GM23338 (cell line): ENCODE measurements around the gene FHDC1. TPM values are rescaled to one million over a fixed set of nuclear protein-coding genes. Genes with fewer than 3 reads are reported as not detected.

ENCODE experiments used
- ATAC-seq: fragments of 200-7000 bp; cut with Tn5 transposase; 3 replicates; pipeline ENCODE4 v1.9.1; 2020
- DNase-seq: peaks from one replicate; pipeline ENCODE4 v3.0.0-alpha.2; 2015; ENCODE audit warnings: low spot score
- H2AFZ ChIP-seq: fragments of 200-600 bp; sonication (generic); 2 replicates; pipeline ENCODE4 v1.8.0; 2016; ENCODE audit warnings: antibody characterized with exemption, mild to moderate bottlenecking, moderate library complexity
- H3F3A ChIP-seq: fragments of 200-600 bp; sonication (generic); replicated peaks from 2 replicates; pipeline ENCODE4 v1.8.0; 2017; ENCODE audit warnings: antibody characterized with exemption, mixed run types, low read depth
- H3K27ac ChIP-seq: fragments of 200-600 bp; sonication (generic); 2 replicates; pipeline ENCODE4 v1.6.1; 2016; ENCODE audit warnings: low read depth
- H3K27me3 ChIP-seq: fragments of 200-600 bp; sonication (generic); 2 replicates; pipeline ENCODE4 v1.8.0; 2016; ENCODE audit warnings: mild to moderate bottlenecking, mixed run types, moderate library complexity; ENCODE audit not compliant: insufficient read depth
- H3K36me3 ChIP-seq: fragments of 200-600 bp; sonication (generic); 2 replicates; pipeline ENCODE4 v1.8.0; 2016; ENCODE audit warnings: mild to moderate bottlenecking; ENCODE audit not compliant: insufficient read depth
- H3K4me1 ChIP-seq: fragments of 200-600 bp; sonication (generic); 2 replicates; pipeline ENCODE4 v1.8.0; 2016; ENCODE audit warnings: mild to moderate bottlenecking, moderate library complexity; ENCODE audit not compliant: insufficient read depth
- H3K4me2 ChIP-seq: fragments of 200-600 bp; sonication (generic); 2 replicates; pipeline ENCODE4 v1.7.1; 2017; ENCODE audit warnings: mixed run types
- H3K4me3 ChIP-seq: fragments of 200-600 bp; sonication (generic); 2 replicates; pipeline ENCODE4 v1.6.1; 2016; ENCODE audit warnings: mixed run types
- H3K79me2 ChIP-seq: fragments of 200-600 bp; sonication (generic); replicated peaks from 2 replicates; pipeline ENCODE4 v1.8.0; 2017; ENCODE audit warnings: mild to moderate bottlenecking; ENCODE audit not compliant: insufficient read depth
- H3K9me2 ChIP-seq: fragments of 200-600 bp; sonication (generic); 2 replicates; pipeline ENCODE4 v1.8.0; 2017; ENCODE audit not compliant: insufficient read depth
- H4K20me1 ChIP-seq: fragments of 200-600 bp; sonication (generic); replicated peaks from 2 replicates; pipeline ENCODE4 v1.8.0; 2017; ENCODE audit warnings: mild to moderate bottlenecking; ENCODE audit not compliant: insufficient read depth
- H3K27ac Mint-ChIP-seq: 2 replicates; pipeline ENCODE4 v1.8.0; 2020; ENCODE audit warnings: inconsistent platforms, mild to moderate bottlenecking, moderate library complexity, mixed read lengths
- H3K27me3 Mint-ChIP-seq: 3 replicates; pipeline ENCODE4 v1.8.0; 2022; ENCODE audit warnings: low read depth, mild to moderate bottlenecking, moderate library complexity, mixed read lengths, inconsistent platforms; ENCODE audit not compliant: insufficient read depth, poor library complexity
- H3K36me3 Mint-ChIP-seq: 3 replicates; pipeline ENCODE4 v1.8.0; 2021; ENCODE audit warnings: low read depth, mild to moderate bottlenecking, inconsistent platforms, moderate library complexity, mixed read lengths
- H3K4me1 Mint-ChIP-seq: 3 replicates; pipeline ENCODE4 v1.8.0; 2020; ENCODE audit warnings: mild to moderate bottlenecking, inconsistent platforms, mixed read lengths
- H3K4me3 Mint-ChIP-seq: 3 replicates; pipeline ENCODE4 v1.8.0; 2021; ENCODE audit warnings: moderate library complexity, mild to moderate bottlenecking, inconsistent platforms, mixed read lengths
- H3K9me3 Mint-ChIP-seq: 3 replicates; pipeline ENCODE4 v1.8.0; 2020; ENCODE audit warnings: moderate library complexity, mild to moderate bottlenecking, inconsistent platforms, mixed read lengths
- CREB1 ChIP-seq: fragments of 250-450 bp; sonication (Bioruptor Pico); IDR thresholded peaks from 2 replicates; pipeline ENCODE4 v1.5.0; 2020; ENCODE audit warnings: low read depth, mild to moderate bottlenecking, moderate library complexity
- ETS1 ChIP-seq: IDR thresholded peaks from 2 replicates; pipeline ENCODE4 v1.6.1; 2016; ENCODE audit warnings: antibody characterized with exemption
- EZH2 ChIP-seq: fragments of 200-600 bp; sonication (generic); IDR thresholded peaks from one replicate; pipeline ENCODE4 v1.8.0; 2017; ENCODE audit warnings: antibody characterized with exemption, mild to moderate bottlenecking, low read depth; ENCODE audit not compliant: unreplicated experiment
- EZH2phosphoT487 ChIP-seq: fragments of 200-600 bp; sonication (generic); IDR thresholded peaks from one replicate; pipeline ENCODE4 v1.8.1; 2018; ENCODE audit warnings: antibody characterized with exemption; ENCODE audit not compliant: unreplicated experiment
- JUNB ChIP-seq: IDR thresholded peaks from one replicate; pipeline ENCODE4 v1.6.1; 2016; ENCODE audit warnings: antibody characterized with exemption; ENCODE audit not compliant: unreplicated experiment
- NANOG ChIP-seq: IDR thresholded peaks from 2 replicates; pipeline ENCODE4 v1.6.1; 2016; ENCODE audit warnings: antibody characterized with exemption, borderline replicate concordance
- POLR2AphosphoS5 ChIP-seq: IDR thresholded peaks from 2 replicates; pipeline ENCODE4 v1.6.1; 2016; ENCODE audit warnings: antibody characterized with exemption, low read depth
- REST ChIP-seq: IDR thresholded peaks from one replicate; pipeline ENCODE4 v1.6.1; 2018; ENCODE audit warnings: antibody characterized with exemption; ENCODE audit not compliant: unreplicated experiment
- STAT1 ChIP-seq: IDR thresholded peaks from one replicate; pipeline ENCODE4 v1.6.1; 2016; ENCODE audit warnings: antibody characterized with exemption; ENCODE audit not compliant: unreplicated experiment
- ZNF114 ChIP-seq: fragments of 250-450 bp; sonication (Bioruptor Pico); IDR thresholded peaks from 2 replicates; pipeline ENCODE4 v1.5.0; 2020; ENCODE audit warnings: mild to moderate bottlenecking, moderate library complexity
- ZNF331 ChIP-seq: fragments of 250-450 bp; sonication (Bioruptor Pico); IDR thresholded peaks from 2 replicates; pipeline ENCODE4 v1.5.0; 2020; ENCODE audit warnings: low read depth, mild to moderate bottlenecking, moderate library complexity
- polyA plus RNA-seq: library from polyadenylated mRNA; unstranded; fragments of >200 nt; fragmentation: Nextera tagmentation; extraction: Ambion mirVana; gene quantifications from 2 replicates; pipeline ENCODE4 v1.2.1, GENCODE V29; 2016
- total RNA-seq: library from RNA; depleted of rRNA; stranded (reverse); fragments of >200 nt; shearing (Covaris generic); gene quantifications from 2 replicates; pipeline ENCODE4 v1.2.3, GENCODE V29; 2014
- TF ChIP-seq, protein P1 (sequence below), 2 experiments: fragments of 200-600 bp in 1 of 2; sonication (generic) in 1 of 2; conservative IDR thresholded peaks; 2 replicates each; pipeline versions ENCODE4 v1.5.1 to v1.6.1; 2016 to 2017; ENCODE audit warnings: antibody characterized with exemption in 2 of 2, low read depth in 2 of 2, mild to moderate bottlenecking in 2 of 2, moderate library complexity in 1 of 2
- TF ChIP-seq, protein P2 (sequence below): fragments of 250-450 bp; sonication (Bioruptor Pico); IDR thresholded peaks from 2 replicates; pipeline ENCODE4 v1.5.0; 2020; ENCODE audit warnings: mild to moderate bottlenecking, moderate library complexity

The FHDC1 gene
- total and polyA plus RNA-seq, 2 experiments from 2014 or later, result 9.5 to 22.8 TPM

DNA sequence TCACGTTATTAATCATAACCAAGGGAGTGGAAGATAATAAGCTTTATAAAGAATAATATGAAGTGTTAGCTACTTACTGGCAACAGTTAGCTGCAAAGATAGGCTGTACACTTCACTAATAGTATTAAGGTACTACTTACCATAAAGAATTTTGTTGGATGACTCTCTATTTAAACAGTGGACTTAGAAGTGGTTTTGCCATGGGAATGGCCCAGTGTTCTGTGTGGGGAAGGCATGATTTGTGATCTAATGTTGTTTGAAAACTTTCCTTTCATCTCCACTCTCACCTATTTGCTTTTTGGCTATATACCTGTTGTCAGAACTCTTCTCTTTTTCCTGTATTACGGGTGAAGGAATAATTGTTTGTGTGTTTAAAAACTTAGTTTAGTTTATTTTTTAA lies 23.0 kb downstream of the FHDC1 start:
- Histone ChIP-seq H2AFZ (no peak overlapping the region), H3K36me3 (peaks cover 16% of the 10 kb centered on the region; the same call in 1 of the 2 replicates), H3K79me2 (0 out of 2 replicates have a peak, but pooled peaks cover 5% of the 10 kb centered on the region), H3K4me2 (no peak overlapping the region), H3F3A (no peaks in the 10 kb centered on the region), H3K27me3 (no peaks in the 10 kb centered on the region), H3K9me2 (no peaks in the 10 kb centered on the region), H3K4me1 (no peaks in the 10 kb centered on the region), H3K27ac (no peak overlapping the region), H3K4me3 (no peak overlapping the region), H4K20me1 (no peaks in the 10 kb centered on the region)
- Mint-ChIP-seq H3K27ac (no peak overlapping the region), H3K27me3 (peaks cover 3% of the 10 kb centered on the region), H3K9me3 (no peaks in the 10 kb centered on the region), H3K4me1 (peaks cover 39% of the 10 kb centered on the region), H3K4me3 (no peak overlapping the region), H3K36me3 (peaks cover 67% of the 10 kb centered on the region)
- ATAC-seq (no peak), DNase-seq (no peak)
- TF ChIP-seq STAT1 (no peak), EZH2 (no peak), ZNF331 (CRISPR knock-in tag) (no peak), REST (no peak), EZH2phosphoT487 (no peak), CREB1 (CRISPR knock-in tag) (no peak), ETS1 (no peak), JUNB (no peak), ZNF114 (no peak), NANOG (no peak), POLR2AphosphoS5 (no peak)
- TF ChIP-seq, protein P1, sequence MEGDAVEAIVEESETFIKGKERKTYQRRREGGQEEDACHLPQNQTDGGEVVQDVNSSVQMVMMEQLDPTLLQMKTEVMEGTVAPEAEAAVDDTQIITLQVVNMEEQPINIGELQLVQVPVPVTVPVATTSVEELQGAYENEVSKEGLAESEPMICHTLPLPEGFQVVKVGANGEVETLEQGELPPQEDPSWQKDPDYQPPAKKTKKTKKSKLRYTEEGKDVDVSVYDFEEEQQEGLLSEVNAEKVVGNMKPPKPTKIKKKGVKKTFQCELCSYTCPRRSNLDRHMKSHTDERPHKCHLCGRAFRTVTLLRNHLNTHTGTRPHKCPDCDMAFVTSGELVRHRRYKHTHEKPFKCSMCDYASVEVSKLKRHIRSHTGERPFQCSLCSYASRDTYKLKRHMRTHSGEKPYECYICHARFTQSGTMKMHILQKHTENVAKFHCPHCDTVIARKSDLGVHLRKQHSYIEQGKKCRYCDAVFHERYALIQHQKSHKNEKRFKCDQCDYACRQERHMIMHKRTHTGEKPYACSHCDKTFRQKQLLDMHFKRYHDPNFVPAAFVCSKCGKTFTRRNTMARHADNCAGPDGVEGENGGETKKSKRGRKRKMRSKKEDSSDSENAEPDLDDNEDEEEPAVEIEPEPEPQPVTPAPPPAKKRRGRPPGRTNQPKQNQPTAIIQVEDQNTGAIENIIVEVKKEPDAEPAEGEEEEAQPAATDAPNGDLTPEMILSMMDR (conservative IDR thresholded peaks at IDR 0.05; ENCODE audit: low read depth in 2 of 2), result no peak
- TF ChIP-seq, protein P2, sequence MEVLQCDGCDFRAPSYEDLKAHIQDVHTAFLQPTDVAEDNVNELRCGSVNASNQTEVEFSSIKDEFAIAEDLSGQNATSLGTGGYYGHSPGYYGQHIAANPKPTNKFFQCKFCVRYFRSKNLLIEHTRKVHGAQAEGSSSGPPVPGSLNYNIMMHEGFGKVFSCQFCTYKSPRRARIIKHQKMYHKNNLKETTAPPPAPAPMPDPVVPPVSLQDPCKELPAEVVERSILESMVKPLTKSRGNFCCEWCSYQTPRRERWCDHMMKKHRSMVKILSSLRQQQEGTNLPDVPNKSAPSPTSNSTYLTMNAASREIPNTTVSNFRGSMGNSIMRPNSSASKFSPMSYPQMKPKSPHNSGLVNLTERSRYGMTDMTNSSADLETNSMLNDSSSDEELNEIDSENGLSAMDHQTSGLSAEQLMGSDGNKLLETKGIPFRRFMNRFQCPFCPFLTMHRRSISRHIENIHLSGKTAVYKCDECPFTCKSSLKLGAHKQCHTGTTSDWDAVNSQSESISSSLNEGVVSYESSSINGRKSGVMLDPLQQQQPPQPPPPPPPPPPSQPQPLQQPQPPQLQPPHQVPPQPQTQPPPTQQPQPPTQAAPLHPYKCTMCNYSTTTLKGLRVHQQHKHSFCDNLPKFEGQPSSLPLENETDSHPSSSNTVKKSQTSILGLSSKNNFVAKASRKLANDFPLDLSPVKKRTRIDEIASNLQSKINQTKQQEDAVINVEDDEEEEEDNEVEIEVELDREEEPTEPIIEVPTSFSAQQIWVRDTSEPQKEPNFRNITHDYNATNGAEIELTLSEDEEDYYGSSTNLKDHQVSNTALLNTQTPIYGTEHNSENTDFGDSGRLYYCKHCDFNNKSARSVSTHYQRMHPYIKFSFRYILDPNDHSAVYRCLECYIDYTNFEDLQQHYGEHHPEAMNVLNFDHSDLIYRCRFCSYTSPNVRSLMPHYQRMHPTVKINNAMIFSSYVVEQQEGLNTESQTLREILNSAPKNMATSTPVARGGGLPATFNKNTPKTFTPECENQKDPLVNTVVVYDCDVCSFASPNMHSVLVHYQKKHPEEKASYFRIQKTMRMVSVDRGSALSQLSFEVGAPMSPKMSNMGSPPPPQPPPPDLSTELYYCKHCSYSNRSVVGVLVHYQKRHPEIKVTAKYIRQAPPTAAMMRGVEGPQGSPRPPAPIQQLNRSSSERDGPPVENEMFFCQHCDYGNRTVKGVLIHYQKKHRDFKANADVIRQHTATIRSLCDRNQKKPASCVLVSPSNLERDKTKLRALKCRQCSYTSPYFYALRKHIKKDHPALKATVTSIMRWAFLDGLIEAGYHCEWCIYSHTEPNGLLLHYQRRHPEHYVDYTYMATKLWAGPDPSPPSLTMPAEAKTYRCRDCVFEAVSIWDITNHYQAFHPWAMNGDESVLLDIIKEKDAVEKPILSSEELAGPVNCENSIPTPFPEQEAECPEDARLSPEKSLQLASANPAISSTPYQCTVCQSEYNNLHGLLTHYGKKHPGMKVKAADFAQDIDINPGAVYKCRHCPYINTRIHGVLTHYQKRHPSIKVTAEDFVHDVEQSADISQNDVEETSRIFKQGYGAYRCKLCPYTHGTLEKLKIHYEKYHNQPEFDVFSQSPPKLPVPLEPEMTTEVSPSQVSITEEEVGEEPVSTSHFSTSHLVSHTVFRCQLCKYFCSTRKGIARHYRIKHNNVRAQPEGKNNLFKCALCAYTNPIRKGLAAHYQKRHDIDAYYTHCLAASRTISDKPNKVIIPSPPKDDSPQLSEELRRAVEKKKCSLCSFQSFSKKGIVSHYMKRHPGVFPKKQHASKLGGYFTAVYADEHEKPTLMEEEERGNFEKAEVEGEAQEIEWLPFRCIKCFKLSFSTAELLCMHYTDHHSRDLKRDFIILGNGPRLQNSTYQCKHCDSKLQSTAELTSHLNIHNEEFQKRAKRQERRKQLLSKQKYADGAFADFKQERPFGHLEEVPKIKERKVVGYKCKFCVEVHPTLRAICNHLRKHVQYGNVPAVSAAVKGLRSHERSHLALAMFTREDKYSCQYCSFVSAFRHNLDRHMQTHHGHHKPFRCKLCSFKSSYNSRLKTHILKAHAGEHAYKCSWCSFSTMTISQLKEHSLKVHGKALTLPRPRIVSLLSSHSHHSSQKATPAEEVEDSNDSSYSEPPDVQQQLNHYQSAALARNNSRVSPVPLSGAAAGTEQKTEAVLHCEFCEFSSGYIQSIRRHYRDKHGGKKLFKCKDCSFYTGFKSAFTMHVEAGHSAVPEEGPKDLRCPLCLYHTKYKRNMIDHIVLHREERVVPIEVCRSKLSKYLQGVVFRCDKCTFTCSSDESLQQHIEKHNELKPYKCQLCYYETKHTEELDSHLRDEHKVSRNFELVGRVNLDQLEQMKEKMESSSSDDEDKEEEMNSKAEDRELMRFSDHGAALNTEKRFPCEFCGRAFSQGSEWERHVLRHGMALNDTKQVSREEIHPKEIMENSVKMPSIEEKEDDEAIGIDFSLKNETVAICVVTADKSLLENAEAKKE, result no peak
